Tibial nerve (tissue), 3 donors: ENCODE results near the gene ARHGEF4.

ENCODE experiments used
- CTCF ChIP-seq, 5 experiments: fragments of 200-600 bp in 3 of 5; fragments of 450-650 bp in 2 of 5; sonication (generic) in 3 of 5; IDR thresholded peaks; one replicate each; pipeline ENCODE4 v1.5.1; 2016 to 2019; ENCODE audit warnings: antibody characterized with exemption in 5 of 5, mild to moderate bottlenecking in 3 of 5, moderate library complexity in 2 of 5
- POLR2A ChIP-seq, 2 donors: fragments of 450-650 bp; IDR thresholded peaks; one replicate each; pipeline ENCODE4 v1.6.1; 2017; ENCODE audit warnings: antibody characterized with exemption in 2 of 2, mild to moderate bottlenecking in 2 of 2, moderate library complexity in 2 of 2

DNA sequence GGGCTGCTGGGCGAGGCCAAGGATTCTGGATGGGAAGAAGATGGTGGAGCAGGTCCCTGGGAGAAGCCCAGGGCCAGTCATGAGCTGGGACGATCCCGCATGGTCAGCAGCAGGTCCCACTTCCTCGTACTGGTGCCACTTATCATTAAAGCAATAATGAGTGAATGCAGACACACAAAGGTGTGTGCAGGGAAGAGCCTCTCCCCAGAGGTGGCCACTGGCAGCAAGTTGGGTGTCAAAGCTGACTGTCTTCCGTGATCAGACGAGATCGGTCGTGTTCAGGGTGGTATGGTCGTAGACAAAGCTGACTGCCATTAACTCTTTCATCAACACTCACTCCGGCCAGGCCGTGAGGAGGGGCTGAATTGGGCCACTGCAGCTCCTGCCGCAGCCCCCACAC lies 10.3 kb upstream of the ARHGEF4 start:
- TF ChIP-seq CTCF (IDR thresholded peaks at IDR 0.05) (no peak), POLR2A (IDR thresholded peaks at IDR 0.05) (no peak)
